T-helper 1 cell treated with Interleukin-12 subunit alpha and Interleukin-12 subunit beta and Interleukin-4 antibody, amounts not matched to agents 30 ng/mL and 1 ng/mL, for 36 hours (primary cell): ENCODE data around the gene GTF2H3. TPM values are rescaled to one million over a fixed set of nuclear protein-coding genes. Genes with fewer than 3 reads are reported as not detected.

Experiments
- intact Hi-C: fragments of 100-400 bp; cut with micrococcal nuclease; formaldehyde crosslinking; loops from one replicate; pipeline ENCODE4 v1.15.1; 2024
- total RNA-seq: library from RNA; stranded (reverse); gene quantifications from 2 replicates; pipeline ENCODE4 v1.2.3, GENCODE V29; 2022

Gene GTF2H3
- total RNA-seq, result 43.7 and 50.5 TPM in 2 replicates

- intact Hi-C loops, result loop anchor here (1.0 kb wide), 9 partner anchors 31 to 1106 kb away; partner anchors contain the start of genes DDX55, KNTC1, MPHOSPH9 and MTRFR
These were observed at the start of gene GTF2H3, which contains the start of gene EIF2B1 for GRCh38 chr12:123633379-123634141. Gene GTF2H3, plus strand, starts transcription at chr12:123633829. Its CDS starts 31 bp downstream, at chr12:123633860. Gene EIF2B1, minus strand, starts transcription at chr12:123633686. Its CDS starts 129 bp downstream, at chr12:123633557.

DNA sequence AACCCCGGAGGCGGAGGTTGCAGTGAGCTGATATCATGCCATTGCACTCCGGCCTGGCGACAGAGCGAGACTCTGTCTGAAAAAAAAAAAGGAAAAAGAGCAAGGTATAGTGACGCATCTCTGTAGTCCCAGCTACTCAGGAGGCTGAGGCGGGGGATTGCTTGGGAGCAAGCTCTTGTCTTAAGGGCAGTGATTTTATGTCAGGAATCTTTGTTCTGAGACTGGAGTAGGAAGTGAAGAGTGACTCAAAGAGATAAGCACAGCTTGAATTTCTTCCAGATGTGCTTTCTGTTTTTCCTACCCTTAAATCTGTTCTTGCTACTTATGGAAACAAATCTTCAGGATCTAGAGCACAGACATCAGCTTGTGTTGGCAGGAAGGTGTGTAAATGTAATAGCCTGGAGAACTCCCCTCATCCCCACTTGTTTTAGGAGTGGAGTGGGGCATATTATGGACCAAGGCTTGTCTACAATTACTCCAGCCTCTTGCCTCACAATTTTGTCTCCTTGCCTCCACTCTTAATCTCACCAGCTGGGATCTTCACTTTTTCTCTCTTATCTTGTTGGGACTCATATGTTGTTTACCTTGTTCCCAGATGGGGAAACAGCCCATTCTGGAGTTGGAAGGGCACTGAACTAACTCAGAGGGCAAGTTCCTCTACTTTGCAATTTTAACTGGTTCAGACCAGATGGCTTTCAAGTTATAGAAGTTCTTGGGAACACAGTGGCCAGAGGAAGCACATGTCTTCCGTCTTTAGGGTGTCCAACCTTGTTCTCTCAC lies 41.7 kb upstream of the GTF2H3 start:
- intact Hi-C loops, result no loop called here

DNA sequence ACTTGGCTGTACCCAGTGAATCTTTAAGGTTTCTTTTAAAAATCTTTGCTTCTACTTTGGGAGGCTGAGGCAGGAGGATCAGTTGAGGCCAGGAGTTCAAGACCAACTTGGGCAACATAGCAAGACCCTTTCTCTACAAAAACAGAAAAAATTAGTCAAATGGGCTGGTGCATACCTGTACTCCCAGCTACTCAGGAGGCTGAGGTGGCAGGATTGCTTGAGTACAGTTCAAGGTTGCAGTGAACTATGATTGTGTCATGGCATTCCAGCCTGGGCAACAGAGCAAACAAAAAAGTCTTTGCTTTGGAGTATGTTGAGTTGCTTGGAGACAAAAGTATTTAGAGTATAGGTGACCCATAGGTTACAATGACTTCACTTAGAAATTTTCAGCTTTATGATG lies 37.9 kb upstream of the GTF2H3 start:
- intact Hi-C loops, result no loop called here

DNA sequence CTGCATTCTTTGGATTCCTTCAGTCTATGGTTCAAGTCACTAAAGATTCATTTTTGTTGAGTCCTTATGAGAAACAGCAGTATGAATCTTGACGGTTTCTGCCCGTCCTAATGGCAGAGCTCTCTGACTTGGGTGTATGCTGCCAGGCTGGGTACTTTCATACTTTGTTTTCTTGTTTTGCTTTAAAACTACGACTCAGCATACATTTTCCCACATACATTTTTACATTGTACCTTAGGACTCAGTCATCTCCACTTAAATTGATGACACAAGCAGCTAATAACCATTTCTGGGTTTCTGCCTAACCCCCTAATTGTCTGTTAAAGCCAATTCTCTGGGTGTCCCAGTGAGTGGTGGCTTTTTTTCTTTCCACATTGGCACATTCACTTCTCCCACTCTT lies 36.5 kb upstream of the GTF2H3 start:
- intact Hi-C loops, result no loop called here

- intact Hi-C loops, result no loop called here
These were observed 35.1 kb upstream of the GTF2H3 start for GRCh38 chr12:123598522-123598921.

DNA sequence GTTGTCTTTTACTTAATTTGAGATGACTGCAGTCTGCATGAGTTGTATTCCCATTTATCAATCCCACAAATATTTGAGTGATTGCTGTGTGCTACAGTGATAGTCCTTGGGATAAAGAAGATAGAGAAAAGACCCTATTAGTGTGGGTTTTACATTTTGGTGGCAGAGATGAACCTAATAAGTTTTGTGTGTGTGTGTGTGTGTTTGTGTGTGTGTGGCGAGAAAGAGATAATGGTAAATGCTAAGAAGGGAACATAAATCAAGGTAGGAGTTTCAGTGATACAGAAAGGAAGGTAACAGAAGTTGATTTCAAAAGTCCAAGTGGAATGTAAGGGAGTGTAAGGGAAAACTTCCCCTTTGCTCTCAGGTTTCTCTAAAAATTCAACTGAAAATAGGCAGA lies 34.3 kb upstream of the GTF2H3 start:
- intact Hi-C loops, result no loop called here

DNA sequence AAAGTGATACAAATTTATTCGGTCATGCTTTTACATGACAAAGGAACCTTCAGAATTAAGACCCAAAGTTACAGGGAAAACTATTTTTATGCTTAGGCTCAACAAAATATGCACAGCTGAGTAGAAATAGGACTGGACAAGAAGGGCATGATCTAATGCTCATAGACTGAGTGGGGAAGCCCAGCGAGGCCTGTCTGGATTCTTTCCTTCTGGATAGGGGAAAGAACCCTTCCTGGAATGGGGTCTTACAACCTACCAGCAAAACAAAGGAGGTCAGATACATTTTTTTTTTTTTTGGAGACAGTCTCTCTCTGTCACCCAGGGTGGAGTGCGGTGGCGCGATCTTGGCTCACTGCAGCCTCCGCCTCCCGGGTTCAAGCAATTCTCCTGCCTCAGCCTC lies 33.9 kb upstream of the GTF2H3 start:
- intact Hi-C loops, result loop anchor here (5.0 kb wide), 2 partner anchors 217 to 237 kb away; partner anchors contain the start of genes KMT5A and SBNO1

- intact Hi-C loops, result loop anchor here (1.0 to 5.0 kb wide), 9 partner anchors 18 to 627 kb away; partner anchors contain the start of genes ATP6V0A2, CDK2AP1, EIF2B1 and GTF2H3
These were observed 31.8 kb upstream of the GTF2H3 start, which contains the start of gene DDX55 for GRCh38 chr12:123601602-123602489. Gene DDX55, plus strand, starts transcription at chr12:123602099. Its CDS starts 50 bp downstream, at chr12:123602149.

- intact Hi-C loops, result loop anchor here (1.0 to 5.0 kb wide), 9 partner anchors 18 to 628 kb away; partner anchors contain the start of genes ATP6V0A2, CDK2AP1, EIF2B1 and GTF2H3
These were observed 30.9 kb upstream of the GTF2H3 start for GRCh38 chr12:123602651-123603195.

DNA sequence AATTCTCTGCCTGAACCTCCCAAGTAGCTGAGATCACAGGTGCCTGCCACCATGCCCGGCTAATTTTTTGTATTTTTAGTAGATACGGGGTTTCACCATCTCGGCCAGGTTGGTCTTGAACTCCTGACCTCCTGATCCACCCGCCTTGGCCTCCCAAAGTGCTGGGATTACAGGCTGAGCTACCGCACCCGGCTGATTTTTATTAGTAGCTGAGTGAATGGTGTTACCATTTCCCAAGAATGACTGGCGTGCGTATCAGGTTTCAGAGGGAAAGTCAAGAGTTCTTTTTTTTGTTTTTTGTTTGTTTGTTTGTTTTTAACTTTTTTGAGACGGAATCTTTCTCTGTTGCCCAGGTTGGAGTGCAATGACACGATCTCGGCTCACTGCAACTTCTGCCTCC lies 30.1 kb upstream of the GTF2H3 start:
- intact Hi-C loops, result loop anchor here (2.0 to 5.0 kb wide), 4 partner anchors 67 to 629 kb away; partner anchors contain the start of genes KMT5A, OGFOD2, SBNO1 and TCTN2

- intact Hi-C loops, result no loop called here
These were observed 25.9 kb upstream of the GTF2H3 start for GRCh38 chr12:123607756-123608155.

DNA sequence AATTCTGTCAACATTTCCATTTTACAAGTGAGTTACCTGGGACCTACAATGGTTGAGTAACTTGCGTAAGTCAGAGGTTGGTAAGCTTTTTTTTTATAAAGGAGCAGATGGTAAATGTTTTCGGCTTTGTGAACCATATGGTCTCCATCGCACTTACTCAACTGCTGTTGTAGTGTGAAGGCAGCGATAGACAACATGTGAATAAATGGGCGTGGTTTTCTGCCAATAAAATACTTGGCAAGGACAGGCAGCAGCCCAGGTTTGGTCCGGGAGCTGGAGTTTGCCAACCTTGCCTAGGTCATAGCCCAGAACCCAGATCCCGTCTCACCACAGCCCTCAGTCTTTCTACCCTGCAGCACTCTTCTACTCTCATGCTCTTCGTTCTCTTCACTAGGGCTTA lies 25.4 kb upstream of the GTF2H3 start:
- intact Hi-C loops, result no loop called here

DNA sequence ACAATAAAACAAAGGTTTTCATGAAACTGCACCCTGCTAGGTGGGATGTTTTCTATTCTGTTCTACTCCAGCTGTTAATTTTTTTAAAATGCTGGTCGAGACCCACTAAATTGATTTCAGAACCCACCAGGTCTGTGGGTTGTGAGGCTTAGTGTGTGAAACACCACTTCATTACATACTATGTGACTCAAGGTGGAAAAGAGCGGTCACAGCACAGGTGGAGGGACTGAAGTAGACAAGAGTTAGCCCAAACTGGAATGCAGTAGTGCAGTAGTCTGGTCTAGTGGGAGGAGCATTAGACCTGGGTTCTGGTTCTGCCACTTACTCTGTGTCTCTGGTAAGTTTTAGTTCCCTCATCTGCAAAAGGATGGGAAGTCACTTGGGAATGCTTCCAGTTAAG lies 19.5 kb upstream of the GTF2H3 start:
- intact Hi-C loops, result no loop called here

DNA sequence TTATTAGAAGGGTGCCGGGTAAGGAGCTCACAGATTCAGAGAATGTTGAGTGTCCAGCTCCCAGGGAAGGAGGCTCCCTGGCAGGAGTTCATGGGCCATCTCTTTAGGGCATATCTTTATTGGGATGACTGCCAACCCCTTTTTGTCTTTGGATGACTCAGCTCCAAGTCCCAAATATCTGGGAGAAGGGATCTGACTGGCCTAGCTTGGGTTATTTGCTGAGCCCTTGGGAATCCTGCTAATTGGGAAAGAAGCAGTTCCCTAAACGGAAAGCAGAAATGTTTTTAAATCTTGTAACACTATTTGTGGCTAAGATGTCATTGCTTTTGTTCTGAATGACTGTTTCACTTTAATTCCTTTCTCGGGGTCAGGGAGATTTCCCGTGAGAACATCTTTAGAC lies 19.1 kb upstream of the GTF2H3 start:
- intact Hi-C loops, result no loop called here

GRCh38 chr12:123617144-123617543 lies 16.5 kb upstream of the GTF2H3 start:
- intact Hi-C loops, result no loop called here

GRCh38 chr12:123617580-123617979 lies 16.0 kb upstream of the GTF2H3 start:
- intact Hi-C loops, result no loop called here

DNA sequence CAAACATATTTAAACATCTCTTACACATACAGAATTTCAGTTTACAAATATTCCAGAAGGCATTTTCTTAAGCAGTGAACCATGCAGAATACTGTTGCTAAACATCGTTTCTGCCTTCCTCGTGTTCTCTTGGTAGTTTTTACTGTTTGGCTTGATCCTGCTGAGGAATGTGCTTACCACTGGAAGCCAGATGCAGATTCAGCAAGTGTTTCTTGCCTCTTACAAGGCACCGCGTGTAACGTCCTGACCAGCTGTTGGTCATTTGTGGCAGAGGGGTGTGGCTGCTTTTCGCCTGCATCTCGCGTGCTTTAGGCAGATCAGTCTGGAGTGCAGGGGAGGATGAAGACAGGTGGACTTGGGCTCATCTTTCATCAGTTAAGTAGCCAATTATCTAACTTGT lies 12.5 kb upstream of the GTF2H3 start:
- intact Hi-C loops, result no loop called here

GRCh38 chr12:123621619-123622530 lies 11.8 kb upstream of the GTF2H3 start:
- intact Hi-C loops, result no loop called here

- intact Hi-C loops, result no loop called here
These were observed 523 bp downstream of the GTF2H3 start for GRCh38 chr12:123634142-123634561.
